ENCODE measurements around the gene MIER2.

MIER2 gene

GRCh38 chr19:369876-370275, 25.3 kb upstream of the MIER2 start:
- no peak overlapping the region for H3K4me3 ChIP-seq (ENCODE audit: low read length in 2 of 2)
- no peak overlapping the region for H3K9ac ChIP-seq (ENCODE audit: low read length in 2 of 2)
- H3K27ac ChIP-seq (ENCODE audit: low read length), result no peak overlapping the region
- peaks cover 20 to 22% of the 10 kb centered on the region in 2 donors for H3K27me3 ChIP-seq (ENCODE audit: control insufficient read depth in 1 of 2, insufficient read depth in 2 of 2, low read length in 2 of 2)
- H3K4me1 ChIP-seq (ENCODE audit: control insufficient read depth, insufficient read depth, low read length), result peaks cover 3% of the 10 kb centered on the region
- no peaks in the 10 kb centered on the region for H3K36me3 ChIP-seq (ENCODE audit: control insufficient read depth in 2 of 2, insufficient read depth in 2 of 2, low read length in 2 of 2)
- no peaks in the 10 kb centered on the region for H3K9me3 ChIP-seq (ENCODE audit: control insufficient read depth in 2 of 2, low read length in 2 of 2)

GRCh38 chr19:369256-369655, 24.7 kb upstream of the MIER2 start:
- H3K27ac ChIP-seq (ENCODE audit: low read length), result no peak overlapping the region
- peaks cover 16% of the 10 kb centered on the region in 2 donors for H3K27me3 ChIP-seq (ENCODE audit: control insufficient read depth in 1 of 2, insufficient read depth in 2 of 2, low read length in 2 of 2)
- no peaks in the 10 kb centered on the region for H3K36me3 ChIP-seq (ENCODE audit: control insufficient read depth in 2 of 2, insufficient read depth in 2 of 2, low read length in 2 of 2)
- no peak overlapping the region for H3K9ac ChIP-seq (ENCODE audit: low read length in 2 of 2)
- peaks cover 3% of the 10 kb centered on the region for H3K4me1 ChIP-seq (ENCODE audit: control insufficient read depth, insufficient read depth, low read length)
- no peak overlapping the region for H3K4me3 ChIP-seq (ENCODE audit: low read length in 2 of 2)
- H3K9me3 ChIP-seq (ENCODE audit: control insufficient read depth in 2 of 2, low read length in 2 of 2), result no peaks in the 10 kb centered on the region

GRCh38 chr19:368630-369024, 24.0 kb upstream of the MIER2 start:
- Histone ChIP-seq H3K4me3 (ENCODE audit: low read length in 2 of 2) (no peak overlapping the region), H3K36me3 (ENCODE audit: control insufficient read depth in 2 of 2, insufficient read depth in 2 of 2, low read length in 2 of 2) (no peaks in the 10 kb centered on the region), H3K27me3 (ENCODE audit: control insufficient read depth in 1 of 2, insufficient read depth in 2 of 2, low read length in 2 of 2) (peaks cover 10 to 13% of the 10 kb centered on the region in 2 donors), H3K9me3 (ENCODE audit: control insufficient read depth in 2 of 2, low read length in 2 of 2) (no peaks in the 10 kb centered on the region), H3K4me1 (ENCODE audit: control insufficient read depth, insufficient read depth, low read length) (peaks cover 3% of the 10 kb centered on the region), H3K27ac (ENCODE audit: low read length) (no peak overlapping the region), H3K9ac (ENCODE audit: low read length in 2 of 2) (no peak overlapping the region)

- H3K27me3 ChIP-seq (ENCODE audit: control insufficient read depth in 1 of 2, insufficient read depth in 2 of 2, low read length in 2 of 2), result peaks cover 9 to 11% of the 10 kb centered on the region in 2 donors
- H3K4me3 ChIP-seq (ENCODE audit: low read length in 2 of 2), result no peak overlapping the region
- peaks cover 3% of the 10 kb centered on the region for H3K4me1 ChIP-seq (ENCODE audit: control insufficient read depth, insufficient read depth, low read length)
- H3K36me3 ChIP-seq (ENCODE audit: control insufficient read depth in 2 of 2, insufficient read depth in 2 of 2, low read length in 2 of 2), result no peaks in the 10 kb centered on the region
- H3K9ac ChIP-seq (ENCODE audit: low read length in 2 of 2), result no peak overlapping the region
- no peaks in the 10 kb centered on the region for H3K9me3 ChIP-seq (ENCODE audit: control insufficient read depth in 2 of 2, low read length in 2 of 2)
- no peak overlapping the region for H3K27ac ChIP-seq (ENCODE audit: low read length)
These were observed 23.5 kb upstream of the MIER2 start for GRCh38 chr19:367963-368629.

- Histone ChIP-seq H3K27me3 (ENCODE audit: control insufficient read depth in 1 of 2, insufficient read depth in 2 of 2, low read length in 2 of 2) (peaks cover 9 to 11% of the 10 kb centered on the region in 2 donors), H3K4me3 (ENCODE audit: low read length in 2 of 2) (no peak overlapping the region), H3K9ac (ENCODE audit: low read length in 2 of 2) (no peak overlapping the region), H3K36me3 (ENCODE audit: control insufficient read depth in 2 of 2, insufficient read depth in 2 of 2, low read length in 2 of 2) (no peaks in the 10 kb centered on the region), H3K27ac (ENCODE audit: low read length) (no peak overlapping the region), H3K9me3 (ENCODE audit: control insufficient read depth in 2 of 2, low read length in 2 of 2) (no peaks in the 10 kb centered on the region), H3K4me1 (ENCODE audit: control insufficient read depth, insufficient read depth, low read length) (peaks cover 2% of the 10 kb centered on the region)
These were observed 23.0 kb upstream of the MIER2 start for GRCh38 chr19:367561-367960.

GRCh38 chr19:366951-367350, 22.4 kb upstream of the MIER2 start:
- no peaks in the 10 kb centered on the region for H3K4me1 ChIP-seq (ENCODE audit: control insufficient read depth, insufficient read depth, low read length)
- no peak overlapping the region for H3K27ac ChIP-seq (ENCODE audit: low read length)
- no peak overlapping the region for H3K9ac ChIP-seq (ENCODE audit: low read length in 2 of 2)
- no peaks in the 10 kb centered on the region for H3K36me3 ChIP-seq (ENCODE audit: control insufficient read depth in 2 of 2, insufficient read depth in 2 of 2, low read length in 2 of 2)
- peaks cover 6 to 11% of the 10 kb centered on the region in 2 donors for H3K27me3 ChIP-seq (ENCODE audit: control insufficient read depth in 1 of 2, insufficient read depth in 2 of 2, low read length in 2 of 2)
- H3K9me3 ChIP-seq (ENCODE audit: control insufficient read depth in 2 of 2, low read length in 2 of 2), result no peaks in the 10 kb centered on the region
- no peak overlapping the region for H3K4me3 ChIP-seq (ENCODE audit: low read length in 2 of 2)

- H3K27me3 ChIP-seq (ENCODE audit: control insufficient read depth in 1 of 2, insufficient read depth in 2 of 2, low read length in 2 of 2), result peaks cover 6 to 11% of the 10 kb centered on the region in 2 donors
- no peak overlapping the region for H3K9ac ChIP-seq (ENCODE audit: low read length in 2 of 2)
- no peaks in the 10 kb centered on the region for H3K36me3 ChIP-seq (ENCODE audit: control insufficient read depth in 2 of 2, insufficient read depth in 2 of 2, low read length in 2 of 2)
- H3K9me3 ChIP-seq (ENCODE audit: control insufficient read depth in 2 of 2, low read length in 2 of 2), result no peaks in the 10 kb centered on the region
- no peaks in the 10 kb centered on the region for H3K4me1 ChIP-seq (ENCODE audit: control insufficient read depth, insufficient read depth, low read length)
- H3K27ac ChIP-seq (ENCODE audit: low read length), result no peak overlapping the region
- no peak overlapping the region for H3K4me3 ChIP-seq (ENCODE audit: low read length in 2 of 2)
These were observed 21.7 kb upstream of the MIER2 start for GRCh38 chr19:366205-366783.

GRCh38 chr19:364496-365287, 20.1 kb upstream of the MIER2 start:
- H3K9me3 ChIP-seq (ENCODE audit: control insufficient read depth in 2 of 2, low read length in 2 of 2), result no peaks in the 10 kb centered on the region
- H3K27me3 ChIP-seq (ENCODE audit: control insufficient read depth in 1 of 2, insufficient read depth in 2 of 2, low read length in 2 of 2), result peaks cover 8 to 12% of the 10 kb centered on the region in 2 donors
- H3K27ac ChIP-seq (ENCODE audit: low read length), result no peak overlapping the region
- H3K4me1 ChIP-seq (ENCODE audit: control insufficient read depth, insufficient read depth, low read length), result no peaks in the 10 kb centered on the region
- no peaks in the 10 kb centered on the region for H3K36me3 ChIP-seq (ENCODE audit: control insufficient read depth in 2 of 2, insufficient read depth in 2 of 2, low read length in 2 of 2)
- no peak overlapping the region for H3K9ac ChIP-seq (ENCODE audit: low read length in 2 of 2)
- H3K4me3 ChIP-seq (ENCODE audit: low read length in 2 of 2), result no peak overlapping the region

GRCh38 chr19:362683-363082, 18.1 kb upstream of the MIER2 start:
- Histone ChIP-seq H3K9ac (ENCODE audit: low read length in 2 of 2) (no peak overlapping the region), H3K4me3 (ENCODE audit: low read length in 2 of 2) (no peak overlapping the region), H3K36me3 (ENCODE audit: control insufficient read depth in 2 of 2, insufficient read depth in 2 of 2, low read length in 2 of 2) (no peaks in the 10 kb centered on the region), H3K27ac (ENCODE audit: low read length) (no peak overlapping the region), H3K4me1 (ENCODE audit: control insufficient read depth, insufficient read depth, low read length) (no peaks in the 10 kb centered on the region), H3K9me3 (ENCODE audit: control insufficient read depth in 2 of 2, low read length in 2 of 2) (no peaks in the 10 kb centered on the region), H3K27me3 (ENCODE audit: control insufficient read depth in 1 of 2, insufficient read depth in 2 of 2, low read length in 2 of 2) (peaks cover 8 to 12% of the 10 kb centered on the region in 2 donors)

- Histone ChIP-seq H3K4me3 (ENCODE audit: low read length in 2 of 2) (no peak overlapping the region), H3K36me3 (ENCODE audit: control insufficient read depth in 2 of 2, insufficient read depth in 2 of 2, low read length in 2 of 2) (no peaks in the 10 kb centered on the region), H3K9ac (ENCODE audit: low read length in 2 of 2) (no peak overlapping the region), H3K27me3 (ENCODE audit: control insufficient read depth in 1 of 2, insufficient read depth in 2 of 2, low read length in 2 of 2) (peaks cover 8 to 12% of the 10 kb centered on the region in 2 donors), H3K4me1 (ENCODE audit: control insufficient read depth, insufficient read depth, low read length) (no peaks in the 10 kb centered on the region), H3K27ac (ENCODE audit: low read length) (no peak overlapping the region), H3K9me3 (ENCODE audit: control insufficient read depth in 2 of 2, low read length in 2 of 2) (no peaks in the 10 kb centered on the region)
These were observed 17.6 kb upstream of the MIER2 start for GRCh38 chr19:362154-362553.

- H3K4me1 ChIP-seq (ENCODE audit: control insufficient read depth, insufficient read depth, low read length), result no peaks in the 10 kb centered on the region
- H3K36me3 ChIP-seq (ENCODE audit: control insufficient read depth in 2 of 2, insufficient read depth in 2 of 2, low read length in 2 of 2), result no peaks in the 10 kb centered on the region
- no peak overlapping the region for H3K27ac ChIP-seq (ENCODE audit: low read length)
- peaks cover 6% of the 10 kb centered on the region in 2 donors for H3K27me3 ChIP-seq (ENCODE audit: control insufficient read depth in 1 of 2, insufficient read depth in 2 of 2, low read length in 2 of 2)
- H3K4me3 ChIP-seq (ENCODE audit: low read length in 2 of 2), result no peak overlapping the region
- H3K9ac ChIP-seq (ENCODE audit: low read length in 2 of 2), result no peak overlapping the region
- no peaks in the 10 kb centered on the region for H3K9me3 ChIP-seq (ENCODE audit: control insufficient read depth in 2 of 2, low read length in 2 of 2)
These were observed 15.0 kb upstream of the MIER2 start for GRCh38 chr19:359653-359925.

Measured in stomach smooth muscle (tissue), 2 donors.